HEK293T (cell line): ENCODE data around the gene DDX47.

Experiments
- ARNT ChIP-seq: fragments of 450-650 bp; IDR thresholded peaks from 2 replicates; pipeline ENCODE4 v1.6.1; 2017; ENCODE audit warnings: mild to moderate bottlenecking
- BHLHE40 ChIP-seq: fragments of 450-650 bp; IDR thresholded peaks from 2 replicates; pipeline ENCODE4 v1.6.1; 2016; ENCODE audit warnings: mild to moderate bottlenecking, moderate library complexity, borderline replicate concordance
- HDGF ChIP-seq: fragments of 450-650 bp; IDR thresholded peaks from 2 replicates; pipeline ENCODE4 v1.6.1; 2017; ENCODE audit warnings: antibody characterized with exemption, borderline replicate concordance
- SUZ12 ChIP-seq: fragments of 450-650 bp; IDR thresholded peaks from 2 replicates; pipeline ENCODE4 v1.6.1; 2016; ENCODE audit warnings: mild to moderate bottlenecking
- ZNF384 ChIP-seq: fragments of 450-650 bp; IDR thresholded peaks from 2 replicates; pipeline ENCODE4 v1.6.1; 2016

- TF ChIP-seq BHLHE40 (no peak), ARNT (no peak), SUZ12 (no peak), HDGF (no peak), ZNF384 (no peak)
These were observed 24.6 kb downstream of the DDX47 start for GRCh38 chr12:12837813-12838153.
